H54 (cell line): ENCODE measurements around the gene IPO4.
A peak's percentile ranks its signal among the peaks of the same experiment; 100 is the strongest.
"Not testable (repeated sequence)": the region's sequence is repeated elsewhere in the genome, so short reads cannot be mapped to it uniquely, and the experiment has no call there.

Source experiments
- DNase-seq: peaks from one replicate; pipeline ENCODE4 v3.0.0; 2011; ENCODE audit warnings: low spot score, mixed read lengths; ENCODE audit not compliant: insufficient read length
- FAIRE-seq: peaks from 3 replicates; lab custom pipeline; 2011; peaks lifted over from hg19 to GRCh38; lab: Jason Lieb, UNC
- POLR2A ChIP-seq: IDR thresholded peaks from 2 replicates; pipeline ENCODE4 v1.6.1; 2011; ENCODE audit warnings: low read depth, mild to moderate bottlenecking, low read length

Gene IPO4

DNA sequence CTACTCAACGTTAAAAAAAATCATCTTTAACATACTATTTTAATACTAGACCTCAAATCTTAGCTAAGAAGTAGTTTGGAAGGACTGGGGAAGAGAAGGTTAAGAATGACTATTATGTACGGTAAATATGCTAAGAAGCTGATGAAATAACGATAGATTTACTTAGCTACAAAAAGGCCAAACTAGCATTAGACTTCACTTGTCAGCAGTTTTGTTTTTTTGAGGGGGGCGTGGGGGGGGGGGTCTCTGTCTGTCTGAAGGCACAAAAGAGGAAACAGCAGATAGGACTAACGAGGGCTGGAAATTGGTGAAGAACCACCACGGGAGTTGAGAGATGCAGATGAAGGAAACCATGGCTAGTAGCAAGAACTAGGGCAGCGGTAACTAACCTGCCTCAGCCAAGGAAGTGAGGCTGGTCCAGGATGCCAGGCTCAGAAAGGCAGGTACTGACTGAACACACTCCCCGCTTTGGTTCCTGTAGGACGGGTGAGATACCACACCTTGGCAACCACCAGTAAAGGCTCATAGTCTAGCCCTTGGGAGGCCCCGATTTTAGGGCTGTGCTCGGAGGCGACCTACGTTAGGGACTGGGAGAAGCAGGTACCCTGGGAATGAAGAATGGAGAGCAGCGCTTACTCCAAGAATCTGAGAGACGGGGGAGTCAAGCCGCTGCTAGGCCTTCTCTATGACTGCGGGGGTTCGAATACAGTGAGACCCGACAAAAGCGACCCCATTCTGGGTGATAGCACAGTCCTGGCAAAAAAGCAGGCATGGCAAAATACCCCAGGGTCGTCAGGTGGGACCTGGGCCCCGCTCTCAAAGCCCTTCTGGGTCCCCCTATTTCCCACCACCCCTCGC is 42.9 kb upstream of the IPO4 start:
- FAIRE-seq = no peak
- TF ChIP-seq POLR2A = no peak
- no peak for DNase-seq

DNA sequence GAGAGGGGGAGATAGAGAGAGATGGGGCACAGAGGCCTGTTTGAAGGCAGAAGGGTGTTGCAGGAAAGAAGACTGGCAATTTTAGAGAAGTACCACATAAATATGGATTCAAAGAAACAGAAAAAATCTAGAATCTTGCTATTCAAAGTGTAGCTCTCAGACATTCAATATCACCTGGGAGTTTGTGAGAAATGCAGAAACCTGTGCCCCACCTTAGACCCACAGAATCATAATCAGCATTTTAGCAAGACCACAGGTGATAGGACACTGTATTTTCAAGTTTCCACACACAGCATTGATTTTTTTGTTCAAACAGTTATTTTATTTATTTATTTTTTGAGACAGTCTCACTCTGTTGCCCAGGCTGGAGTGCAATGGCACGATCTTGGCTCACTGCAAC is 40.3 kb upstream of the IPO4 start:
- DNase-seq (no peak), FAIRE-seq (no peak)

GRCh38 chr14:24226473-24226872 is 37.9 kb upstream of the IPO4 start:
- no peak for TF ChIP-seq POLR2A
- FAIRE-seq (no peak), DNase-seq (no peak)

More for the DNA sequence above, 40.3 kb upstream of the IPO4 start:
- no peak for TF ChIP-seq POLR2A

GRCh38 chr14:24224618-24225071 is 36.0 kb upstream of the IPO4 start:
- TF ChIP-seq POLR2A = no peak
- DNase-seq (no peak), FAIRE-seq (no peak)

DNA sequence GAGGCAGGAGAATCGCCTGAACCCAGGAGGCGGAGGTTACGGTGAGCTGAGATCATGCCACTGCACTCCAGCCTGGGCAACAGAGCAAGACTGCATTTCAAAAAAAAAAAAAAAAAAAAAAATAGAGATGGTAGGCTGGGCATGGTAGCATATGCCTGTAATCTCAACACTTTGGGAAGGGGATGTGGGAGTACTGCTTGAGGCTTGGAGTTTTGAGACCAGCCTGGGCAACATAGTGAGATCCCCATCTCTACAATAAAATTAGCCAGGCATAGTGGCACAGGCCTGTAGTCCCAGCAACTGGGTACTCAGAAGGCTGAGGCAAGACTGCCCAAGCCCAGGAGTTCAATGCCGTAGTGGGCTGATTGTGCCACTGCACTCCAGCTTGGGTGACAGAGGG is 34.4 kb upstream of the IPO4 start:
- not testable (repeated sequence) for FAIRE-seq, DNase-seq

GRCh38 chr14:24219521-24219920 is 30.9 kb upstream of the IPO4 start:
- FAIRE-seq = no peak
- no peak for DNase-seq
- TF ChIP-seq POLR2A = no peak

DNA sequence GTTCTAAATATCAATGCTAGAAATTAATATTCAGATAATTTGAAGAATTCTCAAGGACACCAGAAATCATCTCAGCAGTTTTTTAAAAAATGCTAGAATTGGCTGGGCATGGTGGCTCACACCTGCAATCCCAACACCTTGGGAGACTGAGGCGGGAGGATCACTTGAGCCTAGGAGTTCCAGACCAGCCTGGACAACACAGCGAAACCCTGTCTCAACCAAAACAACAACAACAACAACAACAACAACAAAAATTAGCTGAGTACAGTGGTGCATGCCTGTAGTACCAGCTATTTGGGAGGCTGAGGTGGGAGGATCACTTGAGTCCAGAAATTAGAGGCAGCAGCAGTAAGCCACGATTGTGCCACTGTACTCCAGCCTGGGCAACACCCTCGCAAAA is 30.5 kb upstream of the IPO4 start:
- FAIRE-seq (no peak), DNase-seq (no peak)
- no peak for TF ChIP-seq POLR2A

DNA sequence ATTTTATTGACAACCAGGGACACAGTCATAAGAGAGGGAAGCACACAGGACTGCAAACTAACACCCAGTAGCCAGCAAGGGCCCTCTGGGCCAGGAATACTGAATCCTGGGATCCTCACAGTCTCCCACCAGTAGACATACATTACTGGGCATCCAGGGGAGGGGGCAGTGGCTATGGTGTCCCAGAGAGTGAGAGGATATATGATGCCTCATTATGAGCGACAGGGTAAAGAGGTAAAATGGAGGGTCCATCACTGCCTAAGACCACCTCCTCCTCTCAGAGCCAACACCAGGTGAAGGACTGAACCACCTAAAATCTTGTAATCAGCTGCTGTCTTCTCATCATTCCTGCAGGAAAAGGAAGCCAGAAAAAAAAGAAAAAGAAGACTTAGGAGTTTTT is 28.3 kb upstream of the IPO4 start:
- not testable (repeated sequence) for DNase-seq

DNA sequence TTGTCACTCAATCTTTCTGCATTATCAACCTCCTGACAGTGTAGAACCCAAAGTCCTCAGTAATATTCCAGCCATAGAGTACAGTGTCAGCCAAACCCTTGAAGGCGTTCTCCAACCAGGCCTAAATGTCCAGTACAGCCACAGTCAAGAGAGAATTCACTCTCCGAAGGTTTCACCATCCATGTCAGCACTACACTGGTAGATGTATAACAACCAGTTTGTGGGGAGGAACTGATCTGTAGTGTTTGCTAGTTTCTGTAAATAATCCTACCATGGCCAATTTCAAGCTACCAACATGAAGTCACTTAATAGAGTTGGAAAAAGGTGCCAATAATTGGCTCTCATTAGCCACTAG is 27.7 kb upstream of the IPO4 start:
- TF ChIP-seq POLR2A = no peak
- DNase-seq (no peak), FAIRE-seq (no peak)

More for the DNA sequence above, 28.3 kb upstream of the IPO4 start:
- not testable (repeated sequence) for FAIRE-seq

- DNase-seq (no peak), FAIRE-seq (no peak)
- TF ChIP-seq POLR2A = peak; percentile 46
Observed at GRCh38 chr14:24215495-24216344, 27.1 kb upstream of the IPO4 start, which contains the start of gene MDP1. TSS of gene MDP1 (minus strand) at chr14:24216066. CDS start at chr14:24215955, 111 bp downstream.

GRCh38 chr14:24213866-24214662 is 25.4 kb upstream of the IPO4 start:
- no peak for TF ChIP-seq POLR2A
- FAIRE-seq = no peak
- no peak for DNase-seq

- no peak for FAIRE-seq
Observed at GRCh38 chr14:24212924-24213865, 24.6 kb upstream of the IPO4 start, which contains the start of gene CHMP4A. TSS of gene CHMP4A (minus strand) at chr14:24213488. CDS start at chr14:24213439, 49 bp downstream.

More at GRCh38 chr14:24212924-24213865, 24.6 kb upstream of the IPO4 start, which contains the start of gene CHMP4A:
- peak; percentile 73 for DNase-seq
- TF ChIP-seq POLR2A = peak; percentile 69
